ENCODE measurements around the gene SARDH.
"Not testable (repeated sequence)": the region's sequence is repeated elsewhere in the genome, so short reads cannot be mapped to it uniquely, and the experiment has no call there.

SARDH gene

DNA sequence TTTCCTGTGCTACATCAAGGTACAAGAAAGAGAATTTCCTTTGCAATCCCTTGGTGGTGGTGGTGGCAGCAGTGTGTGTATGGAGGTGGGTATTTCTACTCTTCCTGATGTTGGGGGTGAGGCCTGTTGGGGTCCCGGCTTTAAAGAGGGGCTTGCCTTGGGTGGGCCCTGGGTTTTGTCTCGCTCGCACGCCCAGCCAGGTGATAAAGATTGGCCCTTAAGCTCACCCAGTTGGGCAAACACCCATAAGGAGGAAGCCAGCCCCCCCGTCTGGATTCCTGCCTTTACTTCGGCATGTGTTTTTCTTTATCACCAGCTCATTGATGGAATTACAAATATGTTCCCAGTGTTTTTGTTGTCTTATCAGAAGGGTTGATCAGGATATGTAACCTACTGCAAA, 16.0 kb upstream of the SARDH start:
- ChIA-PET CTCF (interaction anchor here (0.7 kb wide), 1 partner anchor 11 kb away, joined by 3 read pairs; no protein-coding TSS in a partner anchor), POLR2A (ENCODE audit: low non-redundant PET) (no interaction called here)
- TF ChIP-seq, protein P1, sequence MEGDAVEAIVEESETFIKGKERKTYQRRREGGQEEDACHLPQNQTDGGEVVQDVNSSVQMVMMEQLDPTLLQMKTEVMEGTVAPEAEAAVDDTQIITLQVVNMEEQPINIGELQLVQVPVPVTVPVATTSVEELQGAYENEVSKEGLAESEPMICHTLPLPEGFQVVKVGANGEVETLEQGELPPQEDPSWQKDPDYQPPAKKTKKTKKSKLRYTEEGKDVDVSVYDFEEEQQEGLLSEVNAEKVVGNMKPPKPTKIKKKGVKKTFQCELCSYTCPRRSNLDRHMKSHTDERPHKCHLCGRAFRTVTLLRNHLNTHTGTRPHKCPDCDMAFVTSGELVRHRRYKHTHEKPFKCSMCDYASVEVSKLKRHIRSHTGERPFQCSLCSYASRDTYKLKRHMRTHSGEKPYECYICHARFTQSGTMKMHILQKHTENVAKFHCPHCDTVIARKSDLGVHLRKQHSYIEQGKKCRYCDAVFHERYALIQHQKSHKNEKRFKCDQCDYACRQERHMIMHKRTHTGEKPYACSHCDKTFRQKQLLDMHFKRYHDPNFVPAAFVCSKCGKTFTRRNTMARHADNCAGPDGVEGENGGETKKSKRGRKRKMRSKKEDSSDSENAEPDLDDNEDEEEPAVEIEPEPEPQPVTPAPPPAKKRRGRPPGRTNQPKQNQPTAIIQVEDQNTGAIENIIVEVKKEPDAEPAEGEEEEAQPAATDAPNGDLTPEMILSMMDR (conservative IDR thresholded peaks at IDR 0.05; ENCODE audit: low read depth) = no peak
- no peak overlapping the region for H3K27ac ChIP-seq
- DNase-seq (ENCODE audit: low spot score) = no peak

DNA sequence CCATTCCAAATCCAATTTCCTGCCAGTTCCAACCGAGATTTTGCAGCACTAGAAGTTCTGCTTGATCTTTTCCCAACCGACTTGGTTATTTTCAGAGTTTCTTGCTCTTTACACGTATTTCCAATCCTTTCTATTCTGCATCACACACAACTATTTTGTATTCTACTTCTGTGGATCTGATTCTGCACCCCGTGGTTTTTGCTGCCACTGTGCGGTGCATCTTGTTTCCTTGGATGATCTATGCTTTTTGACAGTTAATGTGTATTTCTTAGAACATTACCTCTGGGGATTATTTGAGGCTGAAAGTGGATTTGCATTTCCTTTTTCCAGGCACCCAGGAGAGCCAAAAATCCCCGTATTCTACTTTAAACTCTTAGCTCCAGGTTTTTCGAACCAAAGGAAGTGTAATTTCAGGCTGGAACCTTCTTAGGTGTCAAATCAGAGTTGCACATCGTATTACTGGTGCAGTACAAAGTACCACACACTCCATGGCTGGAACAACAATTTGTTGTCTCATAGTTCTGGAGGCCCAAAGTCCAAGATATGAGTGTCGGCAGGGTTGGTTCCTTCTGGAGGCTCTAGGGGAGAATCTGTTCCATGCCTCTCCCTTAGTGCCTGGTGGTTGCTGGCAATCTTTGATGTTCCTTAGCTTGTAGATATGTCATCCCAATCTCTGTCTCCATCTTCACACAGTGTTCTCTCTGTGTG, 14.7 kb upstream of the SARDH start:
- no peak for DNase-seq (ENCODE audit: low spot score)
- H3K27ac ChIP-seq = no peak overlapping the region
- ChIA-PET CTCF (interaction anchor here (0.6 to 2.1 kb wide), 2 partner anchors 10 to 97 kb away, joined by 4 to 13 read pairs; no protein-coding TSS in a partner anchor), POLR2A (ENCODE audit: low non-redundant PET) (no interaction called here)
- TF ChIP-seq, protein P1 (conservative IDR thresholded peaks at IDR 0.05; ENCODE audit: low read depth) = no peak

- ChIA-PET CTCF (interaction anchor here (2.1 kb wide), 1 partner anchor 8 kb away, joined by 13 read pairs; no protein-coding TSS in a partner anchor), POLR2A (ENCODE audit: low non-redundant PET) (no interaction called here)
- H3K27ac ChIP-seq = no peak overlapping the region
- TF ChIP-seq, protein P1 (conservative IDR thresholded peaks at IDR 0.05; ENCODE audit: low read depth) = no peak
- DNase-seq (ENCODE audit: low spot score) = no peak
Observed at GRCh38 chr9:133750982-133751649, 13.0 kb upstream of the SARDH start.

GRCh38 chr9:133747309-133747708, 9.2 kb upstream of the SARDH start:
- ChIA-PET POLR2A (ENCODE audit: low non-redundant PET) (no interaction called here), CTCF (interaction anchor here (0.6 kb wide), 1 partner anchor 170 kb away, joined by 4 read pairs; no protein-coding TSS in a partner anchor)
- TF ChIP-seq, protein P1 (conservative IDR thresholded peaks at IDR 0.05; ENCODE audit: low read depth) = no peak
- no peak overlapping the region for H3K27ac ChIP-seq
- DNase-seq (ENCODE audit: low spot score) = no peak

GRCh38 chr9:133744528-133744927, 6.4 kb upstream of the SARDH start:
- POLR2A ChIA-PET (ENCODE audit: low non-redundant PET); DNase-seq (ENCODE audit: low spot score); H3K27ac ChIP-seq; CTCF ChIA-PET: not testable (repeated sequence)

- ChIA-PET CTCF (interaction anchor here (0.5 to 2.5 kb wide), 29 partner anchors 9 to 370 kb away, joined by 3 to 25 read pairs (median 4); partner anchors contain the start of gene ADAMTSL2), POLR2A (ENCODE audit: low non-redundant PET) (no interaction called here)
- H3K27ac ChIP-seq = no peak overlapping the region
- TF ChIP-seq, protein P1 (conservative IDR thresholded peaks at IDR 0.05; ENCODE audit: low read depth) = peak; percentile 100
- DNase-seq (ENCODE audit: low spot score) = peak; percentile 94
Observed at GRCh38 chr9:133742849-133743444, 4.8 kb upstream of the SARDH start.
